Testis (tissue), 3 donors: ENCODE results near the gene PPIB. TPM values are rescaled to one million over a fixed set of nuclear protein-coding genes. Genes with fewer than 3 reads are reported as not detected.
A peak's percentile ranks its signal among the peaks of the same experiment; 100 is the strongest.

Source experiments
- DNase-seq: peaks from one replicate; pipeline ENCODE4 v3.0.0-alpha.2; 2019
- H3K27ac ChIP-seq, 2 donors: fragments of 200-600 bp; sonication (generic); one replicate each; pipeline ENCODE4 v1.5.1; 2019
- H3K27me3 ChIP-seq: fragments of 200-600 bp; sonication (generic); one replicate; pipeline ENCODE4 v1.5.1; 2019
- H3K36me3 ChIP-seq: fragments of 200-600 bp; sonication (generic); one replicate; pipeline ENCODE4 v1.5.1; 2017; ENCODE audit warnings: low read depth; ENCODE audit errors: missing control alignments
- H3K4me1 ChIP-seq: fragments of 200-600 bp; sonication (generic); one replicate; pipeline ENCODE4 v1.5.1; 2019
- H3K4me3 ChIP-seq, 2 donors: fragments of 200-600 bp; sonication (generic); one replicate each; pipeline ENCODE4 v1.5.1; 2017 to 2019
- H3K9me3 ChIP-seq: fragments of 200-600 bp; sonication (generic); one replicate; pipeline ENCODE4 v1.5.1; 2017
- POLR2A ChIP-seq: fragments of 450-650 bp; IDR thresholded peaks from one replicate; pipeline ENCODE4 v1.6.1; 2017; ENCODE audit warnings: antibody characterized with exemption, mild to moderate bottlenecking, moderate library complexity
- WGBS, 2 donors: methylation state at CpG; one replicate each; pipeline ENCODE4 v1.1.5; 2018; 5-methylcytosine and 5-hydroxymethylcytosine counted together
- intact Hi-C: fragments of 100-400 bp; cut with DNase I; formaldehyde crosslinking; loops from one replicate; pipeline ENCODE4 v1.15.1; 2023; ENCODE audit warnings: low total_unique reads
- polyA plus RNA-seq: library from polyadenylated mRNA; stranded (reverse); fragments of 350-450 nt; fragmentation: Illumina TruSeq; extraction: RNeasy Lipid Tissue Mini Kit (QIAGEN cat#74804); gene quantifications from one replicate; pipeline ENCODE4 v1.2.3, GENCODE V29; 2014; ENCODE audit warnings: low read depth, low replicate concordance; ENCODE audit not compliant: insufficient read depth
- total RNA-seq, 2 donors: library from RNA; depleted of rRNA; stranded (reverse); fragments of >200 nt; gene quantifications; one replicate each; pipeline ENCODE4 v1.2.3, GENCODE V29; 2016
- TF ChIP-seq, protein P1 (sequence below), 3 experiments: fragments of 450-650 bp in 2 of 3; fragments of 200-600 bp in 1 of 3; sonication (generic) in 1 of 3; IDR thresholded peaks; one replicate each; pipeline ENCODE4 v1.5.1; 2016 to 2019; ENCODE audit warnings: antibody characterized with exemption in 3 of 3, mild to moderate bottlenecking in 2 of 3, moderate library complexity in 1 of 3

The PPIB gene
- total and polyA plus RNA-seq, 3 donors from 2014 or later = 202 to 302 (median 288) TPM

DNA sequence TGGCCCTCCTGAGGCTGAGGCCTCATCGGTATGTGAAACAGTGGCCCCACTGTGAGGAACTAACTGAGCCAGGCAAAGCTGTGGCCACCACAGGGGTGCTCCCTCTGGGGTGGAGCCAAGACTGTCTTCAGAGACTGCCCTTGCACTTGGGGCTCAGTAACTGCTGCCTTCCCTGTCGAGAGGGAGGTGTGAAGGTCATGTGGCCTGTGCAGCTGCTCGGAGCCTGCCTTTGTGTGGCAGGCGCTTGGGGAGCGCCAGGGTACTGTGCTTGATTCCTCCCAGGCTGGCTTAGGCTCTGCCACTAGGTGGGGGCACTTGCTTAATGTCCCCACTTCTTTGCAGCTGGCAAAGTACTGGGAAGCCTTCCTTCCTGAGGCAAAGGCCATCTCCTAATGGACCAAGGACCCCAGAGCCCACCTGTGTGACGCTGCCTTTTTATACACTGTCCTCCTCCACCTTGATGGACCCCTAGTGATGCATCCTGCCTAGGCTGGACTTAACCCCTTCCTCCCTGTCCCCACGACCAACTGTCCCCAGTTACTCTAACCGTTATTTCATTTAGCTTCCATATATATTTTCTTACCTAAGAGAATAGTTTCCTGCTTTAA lies 25.5 kb downstream of the PPIB start:
- Histone ChIP-seq H3K27ac (no peak overlapping the region), H3K36me3 (no peaks in the 10 kb centered on the region), H3K27me3 (no peaks in the 10 kb centered on the region), H3K4me3 (no peak overlapping the region), H3K9me3 (no peaks in the 10 kb centered on the region), H3K4me1 (peaks cover 8% of the 10 kb centered on the region)
- WGBS, 2 donors = 71 to 83% methylated on average over 7 of the region's 8 CpGs
- intact Hi-C loops = no loop called here
- TF ChIP-seq, protein P1, sequence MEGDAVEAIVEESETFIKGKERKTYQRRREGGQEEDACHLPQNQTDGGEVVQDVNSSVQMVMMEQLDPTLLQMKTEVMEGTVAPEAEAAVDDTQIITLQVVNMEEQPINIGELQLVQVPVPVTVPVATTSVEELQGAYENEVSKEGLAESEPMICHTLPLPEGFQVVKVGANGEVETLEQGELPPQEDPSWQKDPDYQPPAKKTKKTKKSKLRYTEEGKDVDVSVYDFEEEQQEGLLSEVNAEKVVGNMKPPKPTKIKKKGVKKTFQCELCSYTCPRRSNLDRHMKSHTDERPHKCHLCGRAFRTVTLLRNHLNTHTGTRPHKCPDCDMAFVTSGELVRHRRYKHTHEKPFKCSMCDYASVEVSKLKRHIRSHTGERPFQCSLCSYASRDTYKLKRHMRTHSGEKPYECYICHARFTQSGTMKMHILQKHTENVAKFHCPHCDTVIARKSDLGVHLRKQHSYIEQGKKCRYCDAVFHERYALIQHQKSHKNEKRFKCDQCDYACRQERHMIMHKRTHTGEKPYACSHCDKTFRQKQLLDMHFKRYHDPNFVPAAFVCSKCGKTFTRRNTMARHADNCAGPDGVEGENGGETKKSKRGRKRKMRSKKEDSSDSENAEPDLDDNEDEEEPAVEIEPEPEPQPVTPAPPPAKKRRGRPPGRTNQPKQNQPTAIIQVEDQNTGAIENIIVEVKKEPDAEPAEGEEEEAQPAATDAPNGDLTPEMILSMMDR (IDR thresholded peaks at IDR 0.05) = no peak
- no peak for TF ChIP-seq POLR2A
- no peak for DNase-seq

DNA sequence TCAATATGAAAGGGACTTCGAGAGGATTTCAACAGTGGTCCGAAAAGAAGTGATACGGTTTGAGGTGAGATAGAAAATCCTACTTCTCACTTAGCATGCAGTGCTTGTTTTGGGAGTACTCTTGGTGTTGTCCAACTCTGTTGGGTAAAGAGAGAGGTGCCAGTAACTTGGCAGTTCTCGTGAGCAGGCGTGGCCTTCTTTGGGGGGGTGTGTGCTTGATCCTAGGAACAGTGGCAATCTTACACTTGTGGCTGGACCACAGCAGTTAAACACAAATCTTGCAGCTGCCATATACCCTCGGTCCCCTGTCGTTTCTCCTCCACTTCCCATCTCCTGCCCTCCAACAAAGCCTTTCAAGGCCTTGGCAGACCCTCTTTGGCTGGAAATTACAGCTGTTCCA lies 26.5 kb downstream of the PPIB start:
- Histone ChIP-seq H3K36me3 (no peaks in the 10 kb centered on the region), H3K27ac (no peak overlapping the region), H3K9me3 (no peaks in the 10 kb centered on the region), H3K4me1 (peaks cover 8% of the 10 kb centered on the region), H3K27me3 (no peaks in the 10 kb centered on the region), H3K4me3 (no peak overlapping the region)
- no peak for DNase-seq
- TF ChIP-seq, protein P1 (IDR thresholded peaks at IDR 0.05) = no peak
- TF ChIP-seq POLR2A = no peak
- intact Hi-C loops = no loop called here
- 89 to 93% methylated on average over 7 of the region's 7 CpGs for WGBS, 2 donors

DNA sequence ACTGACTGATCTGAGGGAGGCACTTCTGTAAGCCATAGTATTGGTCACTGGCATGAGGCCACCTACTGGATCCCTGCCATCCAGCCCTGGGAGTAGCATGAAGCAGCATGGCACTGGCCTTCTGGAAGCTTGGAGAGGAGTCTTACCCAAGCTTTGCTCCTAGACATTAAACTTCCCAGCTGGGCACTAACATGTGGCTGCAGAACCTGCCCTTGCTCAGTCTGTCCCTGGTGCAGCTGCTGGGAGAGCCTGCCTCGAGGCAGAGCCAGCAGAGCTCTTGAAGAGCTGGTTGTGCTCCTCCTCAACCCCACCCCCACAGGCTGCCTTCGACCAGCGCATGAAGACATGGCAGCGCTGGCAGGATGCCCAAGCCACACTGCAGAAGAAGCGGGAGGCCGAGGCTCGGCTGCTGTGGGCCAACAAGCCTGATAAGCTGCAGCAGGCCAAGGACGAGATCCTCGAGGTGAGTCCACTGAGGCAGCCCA lies 28.4 kb downstream of the PPIB start:
- TF ChIP-seq, protein P1 (IDR thresholded peaks at IDR 0.05) = no peak
- no peak for TF ChIP-seq POLR2A
- intact Hi-C loops = no loop called here
- Histone ChIP-seq H3K4me1 (peaks cover 8% of the 10 kb centered on the region), H3K9me3 (no peaks in the 10 kb centered on the region), H3K27ac (no peak overlapping the region), H3K27me3 (no peaks in the 10 kb centered on the region), H3K4me3 (no peak overlapping the region), H3K36me3 (no peaks in the 10 kb centered on the region)
- peak; percentile 89 for DNase-seq
- WGBS, 2 donors = 60 to 72% methylated on average over 6 to 9 of the region's 9 CpGs

DNA sequence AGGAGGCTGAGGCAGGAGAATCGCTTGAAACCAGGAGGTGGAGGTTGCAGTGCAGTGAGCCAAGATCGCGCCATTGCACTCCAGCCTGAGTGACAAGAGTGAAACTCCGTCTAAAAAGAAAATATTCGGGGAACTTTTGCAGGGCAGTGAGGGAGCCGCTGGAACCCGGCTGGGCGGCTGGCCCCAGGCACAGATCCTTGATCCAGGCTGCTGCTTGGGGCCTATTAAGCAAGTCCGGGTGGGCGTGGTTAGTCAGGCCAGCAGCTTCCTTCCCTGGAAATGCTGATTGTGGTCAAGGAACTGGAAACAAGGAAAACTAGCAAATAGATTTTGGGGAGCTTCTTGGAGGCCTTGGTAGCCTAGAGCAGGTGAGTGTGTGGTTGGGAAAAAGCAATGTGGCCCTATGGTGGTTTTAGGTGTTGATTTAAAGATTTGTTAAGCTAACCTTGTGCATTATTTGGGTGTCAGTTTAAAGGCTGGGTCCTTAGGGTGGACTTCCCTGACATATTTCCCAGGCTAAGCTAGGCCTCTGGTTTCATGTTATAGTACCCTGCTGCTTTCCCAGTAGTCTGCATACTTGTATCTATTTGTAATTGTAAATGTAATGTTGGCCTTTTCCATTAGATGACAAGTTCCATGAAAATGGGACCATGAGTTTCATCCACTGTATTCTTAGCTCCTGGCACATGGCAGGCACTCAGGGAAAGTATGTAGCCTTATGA lies 29.0 kb downstream of the PPIB start:
- no peak overlapping the region for H3K27ac ChIP-seq
- no peak for TF ChIP-seq POLR2A
- TF ChIP-seq, protein P1 (IDR thresholded peaks at IDR 0.05) = no peak
- intact Hi-C loops = no loop called here
- no peaks in the 10 kb centered on the region for H3K36me3 ChIP-seq
- no peaks in the 10 kb centered on the region for H3K27me3 ChIP-seq
- no peak overlapping the region for H3K4me3 ChIP-seq
- H3K4me1 ChIP-seq = peaks cover 8% of the 10 kb centered on the region
- DNase-seq = no peak
- no peaks in the 10 kb centered on the region for H3K9me3 ChIP-seq
- WGBS, 2 donors = 94 to 100% methylated on average over 5 to 10 of the region's 10 CpGs
